ENCODE measurements around the gene BCOR.

BCOR gene

DNA sequence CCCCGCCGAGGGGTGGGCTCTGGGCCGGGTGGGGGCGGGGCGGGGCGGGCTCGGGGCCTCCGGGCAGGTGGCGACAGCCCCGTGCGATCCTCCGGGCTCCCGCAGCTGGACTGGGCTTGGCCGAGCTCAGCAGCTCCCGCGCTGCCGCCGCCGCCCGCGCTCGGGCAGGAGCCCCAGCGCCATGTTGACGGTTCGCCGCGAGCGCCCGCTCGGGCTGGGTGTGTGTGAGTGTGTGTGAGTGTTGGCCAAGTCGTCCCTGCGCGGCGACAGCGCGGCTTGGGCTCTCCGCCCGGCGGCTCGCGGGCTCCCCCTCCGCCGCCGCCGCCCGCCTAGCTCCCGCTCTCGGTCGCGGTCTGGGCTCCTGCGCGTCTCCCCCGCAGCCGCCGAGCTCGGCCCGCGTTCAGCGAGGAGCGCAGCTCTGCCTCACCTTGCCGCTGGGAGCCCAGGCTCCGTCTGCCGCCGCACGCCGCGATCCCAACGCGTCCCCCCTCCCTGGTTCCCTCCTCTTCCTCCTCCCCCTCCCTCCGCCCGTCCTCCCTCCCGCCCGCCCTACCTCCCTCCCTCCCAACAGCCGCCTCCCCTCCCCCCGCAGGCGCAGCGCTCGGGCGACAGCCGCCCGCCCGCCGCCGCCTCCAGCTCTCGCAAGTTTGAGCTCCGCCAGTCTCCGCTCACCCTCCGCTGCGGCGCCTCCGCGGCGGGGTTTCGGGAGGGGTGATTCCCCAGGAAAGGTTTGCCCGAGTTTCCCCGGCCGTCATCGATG is at the start of gene BCOR:
Gene BCOR, minus strand, starts transcription at position 455 of the 760 bp plus-strand sequence. CDS start 20,029 bp downstream, outside the sequence.
- DNase-seq (ENCODE audit: low read depth), result no peak

DNA sequence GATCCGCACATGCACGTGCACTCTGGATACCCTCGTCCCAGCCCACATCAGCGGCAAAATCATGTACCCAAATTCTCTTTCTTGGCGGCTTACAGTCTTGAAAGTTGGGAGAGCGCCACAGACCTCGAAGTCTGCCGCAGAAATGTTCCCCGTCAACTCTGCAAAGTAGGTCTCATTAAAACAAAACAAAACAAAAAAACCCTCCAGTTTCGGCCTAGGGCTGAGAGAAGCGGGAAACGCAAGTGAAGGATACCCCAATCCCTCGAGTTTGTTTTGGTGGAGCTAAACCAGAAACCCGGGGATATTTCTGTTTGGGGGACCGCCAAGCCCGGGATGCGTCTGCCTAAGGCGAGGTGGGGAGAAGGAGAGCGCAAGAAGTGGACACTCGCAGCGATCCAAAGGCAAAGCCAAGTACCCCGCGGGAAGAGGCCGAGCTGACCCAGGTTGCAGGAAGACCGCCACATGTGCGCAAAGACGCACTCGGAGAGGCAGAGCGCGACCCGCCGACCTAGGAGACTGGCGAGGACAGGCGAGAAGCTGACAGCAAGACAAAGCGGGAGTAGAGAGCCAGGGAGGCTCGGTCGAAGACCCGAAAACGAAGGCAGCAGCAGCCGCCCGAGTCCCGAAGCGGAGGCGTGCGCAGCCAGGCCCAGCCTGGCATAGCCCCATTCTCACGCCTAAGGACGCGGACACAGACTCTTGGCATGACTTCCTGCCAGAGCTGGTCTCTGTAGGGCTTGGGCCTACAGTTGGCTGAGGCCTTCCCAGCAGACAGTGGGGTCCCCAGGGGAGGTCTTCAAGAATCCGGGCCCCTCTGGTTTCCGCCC is 49.6 kb upstream of the BCOR start:
- DNase-seq (ENCODE audit: low read depth), result no peak

DNA sequence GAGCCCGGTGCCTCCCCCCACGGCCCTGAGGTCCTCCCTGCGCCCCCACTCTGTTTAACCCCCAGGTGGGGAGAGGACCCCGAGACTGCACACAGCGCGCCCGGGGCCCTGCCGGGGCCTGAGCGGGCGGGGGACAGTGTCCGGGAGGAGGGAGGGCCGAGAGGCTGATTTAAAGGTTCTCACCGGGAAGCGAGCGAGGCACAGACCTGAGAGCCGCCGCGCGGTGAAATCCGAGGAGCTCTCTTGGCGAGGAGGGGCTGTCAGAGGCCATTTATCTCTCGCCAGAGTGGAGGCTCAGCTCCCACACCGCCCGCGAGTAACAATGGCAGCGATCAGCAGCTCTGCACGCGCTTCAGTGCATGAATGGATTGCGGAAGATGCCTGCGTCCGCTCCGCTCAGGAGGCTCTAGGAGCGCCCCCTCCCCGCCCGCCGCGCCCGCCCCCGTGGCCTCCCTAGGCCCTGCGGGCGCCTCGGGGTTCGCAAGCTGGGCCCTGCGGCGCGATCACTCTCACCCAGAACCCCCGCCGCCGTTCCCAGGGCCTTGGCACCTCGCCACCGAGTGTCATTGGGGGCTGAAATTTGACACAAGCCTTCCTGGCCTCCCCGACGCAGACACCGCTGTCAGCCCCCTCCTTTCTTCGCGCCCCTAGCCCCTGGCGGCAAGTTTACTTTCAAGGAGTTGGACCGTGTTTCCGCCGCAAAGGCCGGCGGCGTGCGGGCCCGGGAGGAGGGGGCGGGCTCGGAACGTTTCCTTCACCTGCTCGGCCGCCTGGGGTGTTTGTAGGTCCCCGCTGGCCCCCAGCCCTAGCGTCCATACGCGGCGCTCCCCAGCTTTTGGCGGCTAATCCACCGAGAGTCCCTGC is 48.7 kb upstream of the BCOR start:
- DNase-seq (ENCODE audit: low read depth), result no peak

DNA sequence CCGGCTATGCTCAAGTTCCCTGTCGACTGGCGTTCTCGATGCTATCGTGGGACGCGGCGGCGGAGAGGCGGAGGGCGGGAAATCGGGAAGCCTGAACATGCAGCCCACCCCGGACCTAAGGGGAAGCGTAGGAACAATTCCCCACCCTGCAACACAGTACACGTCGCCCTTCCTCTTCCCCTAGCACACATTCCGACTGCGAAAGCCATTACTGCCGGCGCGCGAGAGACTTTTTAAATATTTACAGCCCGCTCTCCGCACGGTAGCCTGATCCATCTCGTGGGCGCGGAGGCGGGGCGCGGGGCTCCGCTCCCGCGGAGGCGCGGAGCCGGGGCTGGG is 48.1 kb upstream of the BCOR start:
- DNase-seq (ENCODE audit: low read depth), result no peak

DNA sequence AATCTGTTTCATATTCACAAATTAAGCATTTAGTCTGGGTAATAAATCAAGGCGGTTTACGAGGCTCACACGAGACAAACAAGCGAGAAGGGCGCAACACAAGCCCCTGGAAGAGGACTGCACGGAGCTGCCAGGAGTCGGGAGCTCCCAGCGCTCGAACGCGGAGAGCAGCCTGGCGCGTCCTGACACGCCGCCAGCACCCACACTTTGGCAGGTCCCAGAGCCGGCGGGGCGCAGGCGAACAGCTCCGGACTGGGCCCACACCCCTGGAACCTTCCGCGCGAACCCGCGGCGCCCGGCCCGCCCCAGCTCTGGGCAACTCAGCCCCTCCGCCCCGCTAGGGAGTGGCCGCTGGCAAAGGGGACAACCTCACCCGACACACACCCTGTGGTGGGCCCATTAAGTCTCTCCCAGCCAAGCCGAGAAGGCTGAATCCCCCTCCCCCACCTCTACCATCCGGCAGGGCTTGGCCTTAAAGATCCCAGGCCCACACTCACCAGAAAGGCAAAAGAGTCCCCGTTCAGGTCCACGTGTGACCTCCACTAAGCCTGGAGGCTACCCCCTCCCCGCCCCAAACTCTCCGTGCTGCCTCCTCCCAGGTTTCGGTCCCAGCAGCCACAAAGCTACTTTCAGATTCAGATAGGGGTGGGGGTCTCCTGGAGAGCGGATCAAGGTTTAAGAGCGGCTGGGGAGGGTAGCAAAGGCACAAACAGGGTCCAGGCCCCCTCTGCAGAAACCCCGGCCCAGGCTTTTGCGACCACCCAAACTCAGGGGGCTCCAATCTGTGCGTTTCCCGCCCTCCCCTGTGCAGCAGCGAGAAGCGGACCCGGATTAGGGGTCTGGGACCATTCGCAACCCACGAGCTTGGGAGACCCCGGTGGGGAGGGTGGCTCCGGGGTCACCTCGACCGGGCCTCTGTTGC is 47.5 kb upstream of the BCOR start:
- DNase-seq (ENCODE audit: low read depth), result no peak

DNA sequence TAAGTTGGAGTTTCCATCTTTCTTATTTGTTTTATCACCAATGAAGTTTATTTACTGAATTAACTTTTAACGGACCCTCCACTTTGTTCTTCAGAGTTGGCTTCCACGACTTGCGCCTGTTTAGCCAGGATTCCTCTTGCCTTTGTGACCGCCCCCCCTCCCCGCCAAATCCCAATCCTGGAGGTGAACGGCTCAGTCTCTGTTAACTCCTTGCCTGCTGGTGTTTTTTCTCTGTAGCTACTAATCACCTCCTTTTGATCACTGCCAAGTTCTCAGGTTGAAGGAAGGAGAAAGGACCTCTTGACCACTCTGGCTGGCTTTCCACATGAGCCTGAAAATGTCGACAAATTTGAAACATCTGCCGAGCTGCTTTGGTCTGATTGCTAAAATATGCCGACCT is 46.8 kb upstream of the BCOR start:
- no peak for DNase-seq (ENCODE audit: low read depth)

DNA sequence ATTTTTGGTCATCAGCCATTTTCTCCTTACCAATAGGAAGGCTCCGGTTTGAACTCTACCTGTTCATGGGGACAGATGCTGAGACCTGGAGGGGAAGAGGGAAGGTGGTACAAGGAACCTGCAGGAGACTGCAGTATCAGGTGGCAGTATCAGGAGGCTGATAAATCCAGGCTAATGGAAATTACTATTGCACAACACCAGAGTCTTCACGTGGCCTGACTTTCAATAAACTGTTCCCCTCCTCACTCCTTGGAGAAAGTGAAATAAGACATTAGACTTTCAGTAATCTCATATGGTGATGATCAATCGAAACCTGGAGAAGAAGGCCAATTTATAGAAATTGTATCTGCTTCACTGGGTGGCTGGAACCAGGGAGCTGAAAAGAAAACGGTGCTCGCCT is 46.2 kb upstream of the BCOR start:
- no peak for DNase-seq (ENCODE audit: low read depth)

DNA sequence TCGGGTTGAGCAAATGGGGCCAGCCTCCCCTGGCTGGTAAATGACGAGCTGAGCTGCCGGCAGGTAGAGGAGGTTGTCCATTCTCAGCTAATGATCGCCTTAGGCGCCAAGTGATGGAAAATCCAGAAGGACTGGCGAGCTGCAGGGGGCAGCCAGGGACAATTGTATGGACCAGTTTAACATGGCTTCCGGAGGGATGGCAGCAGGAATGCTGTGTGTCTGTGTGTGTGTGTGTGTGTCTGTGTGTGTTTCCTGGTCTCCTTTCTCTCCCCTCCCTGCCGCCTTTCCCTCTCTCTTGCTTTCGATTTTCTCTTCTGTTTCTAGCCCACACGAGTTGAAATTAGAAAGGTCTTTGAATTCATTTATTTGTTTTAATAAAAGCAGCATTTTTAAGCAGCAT is 45.2 kb upstream of the BCOR start:
- DNase-seq (ENCODE audit: low read depth), result no peak

DNA sequence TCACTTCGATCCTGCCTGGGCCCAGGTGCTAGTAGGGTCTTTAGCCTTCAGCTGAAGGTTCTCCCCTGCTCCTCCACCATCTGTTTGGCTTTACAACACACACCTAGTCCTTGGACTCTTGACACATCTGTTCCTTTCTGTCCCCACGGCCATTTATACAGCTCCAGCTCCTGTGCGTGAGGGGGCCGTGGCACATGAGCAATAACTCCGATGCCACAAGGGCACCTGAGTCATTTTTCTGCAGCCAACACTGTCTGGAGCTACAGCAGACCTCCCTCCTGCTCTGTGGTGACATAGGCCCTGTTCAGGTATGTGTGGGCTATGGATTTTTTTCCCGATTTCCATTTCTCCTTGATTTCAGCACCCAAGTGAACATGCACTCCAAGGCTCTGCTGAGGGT is 44.7 kb upstream of the BCOR start:
- no peak for DNase-seq (ENCODE audit: low read depth)

DNA sequence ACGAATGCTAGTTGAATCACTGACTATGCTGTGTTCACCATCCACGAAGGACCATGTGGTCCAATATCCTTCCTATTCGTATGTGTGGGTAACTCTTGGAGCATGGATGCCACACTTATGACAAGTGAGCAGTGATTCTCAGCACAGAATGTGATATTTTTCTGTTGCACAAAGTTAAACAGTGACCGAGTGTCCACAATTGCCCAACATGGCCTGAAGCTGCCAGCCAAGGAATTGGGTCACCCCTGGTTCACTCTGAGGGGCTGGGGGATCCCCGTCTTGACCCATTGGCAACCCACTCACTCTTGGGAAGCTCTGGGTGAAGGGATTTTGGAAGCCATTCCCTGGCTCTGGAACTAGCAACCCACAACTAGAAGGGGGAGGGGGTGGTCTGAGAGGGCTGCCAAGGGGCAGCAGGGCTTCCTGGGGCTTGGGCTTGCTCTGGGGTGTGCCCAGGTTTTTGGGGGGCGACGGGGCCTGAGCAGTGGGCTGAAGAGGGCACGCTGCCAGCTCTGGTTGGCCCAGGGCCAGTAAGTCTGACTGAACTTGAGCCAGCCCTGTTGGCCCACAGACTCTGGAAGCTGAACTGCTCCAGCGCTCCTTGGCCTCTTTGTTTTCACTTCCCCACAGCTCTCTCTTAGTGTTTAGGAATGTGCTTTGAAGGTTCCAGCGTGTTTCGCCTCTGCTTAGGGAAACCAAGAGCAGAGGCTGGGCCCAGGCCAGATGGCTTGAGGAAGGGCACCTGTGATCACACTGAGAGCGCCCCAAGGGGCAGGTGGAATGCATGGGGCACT is 43.1 kb upstream of the BCOR start:
- no peak for DNase-seq (ENCODE audit: low read depth)

DNA sequence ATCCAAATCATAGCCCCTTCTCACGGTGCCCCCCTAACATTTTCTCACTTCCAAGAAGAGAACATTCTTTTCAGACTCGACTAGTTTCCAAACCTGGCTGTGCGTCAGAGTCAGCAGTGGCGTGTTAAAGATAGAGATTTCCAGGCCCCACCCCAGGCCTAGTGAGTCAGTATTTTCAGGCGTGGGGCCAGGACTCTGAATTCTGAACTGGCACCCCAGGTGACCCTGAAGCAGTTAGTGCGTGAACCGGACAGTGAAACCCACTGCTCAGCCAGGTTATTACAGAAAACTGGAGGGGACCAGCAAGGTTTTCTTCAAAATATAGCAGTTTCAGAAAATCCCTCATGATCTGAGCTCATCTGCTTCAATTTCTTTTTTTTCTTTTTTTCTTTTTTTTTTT is 35.0 kb upstream of the BCOR start:
- peak; percentile 70 for DNase-seq (ENCODE audit: low read depth)

DNA sequence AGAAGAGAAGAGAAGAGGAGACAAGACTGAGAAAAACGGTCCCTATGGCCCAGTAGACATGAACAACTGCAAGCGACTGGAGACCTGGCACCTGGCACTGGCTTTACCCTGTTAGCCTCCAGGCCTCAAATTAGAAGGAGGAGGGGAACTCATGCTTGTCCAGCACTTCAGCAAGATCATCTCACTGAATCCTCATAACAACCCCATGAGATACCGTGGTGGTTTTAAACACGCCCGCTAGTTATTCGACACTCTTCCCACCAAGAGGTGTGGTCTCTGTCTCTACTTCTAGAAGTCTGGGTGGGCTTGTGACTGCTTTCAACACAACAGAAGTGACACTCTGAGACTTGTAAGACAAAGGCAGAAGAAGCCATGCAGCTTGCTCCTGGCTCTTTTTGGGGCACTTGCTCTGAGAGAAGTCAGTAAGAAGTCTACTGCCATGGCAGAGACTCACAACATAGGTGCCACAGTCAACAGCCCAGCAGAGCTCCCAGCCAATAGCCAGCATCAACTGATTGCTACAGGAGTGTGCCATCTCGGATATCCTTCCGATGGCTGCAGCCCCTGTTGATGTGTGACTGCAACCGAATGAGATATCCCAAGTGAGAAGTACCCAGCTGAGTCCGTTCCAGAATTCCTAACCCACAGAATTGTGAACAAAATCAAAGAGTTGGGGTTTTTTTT is 34.0 kb upstream of the BCOR start:
- DNase-seq (ENCODE audit: low read depth), result no peak

DNA sequence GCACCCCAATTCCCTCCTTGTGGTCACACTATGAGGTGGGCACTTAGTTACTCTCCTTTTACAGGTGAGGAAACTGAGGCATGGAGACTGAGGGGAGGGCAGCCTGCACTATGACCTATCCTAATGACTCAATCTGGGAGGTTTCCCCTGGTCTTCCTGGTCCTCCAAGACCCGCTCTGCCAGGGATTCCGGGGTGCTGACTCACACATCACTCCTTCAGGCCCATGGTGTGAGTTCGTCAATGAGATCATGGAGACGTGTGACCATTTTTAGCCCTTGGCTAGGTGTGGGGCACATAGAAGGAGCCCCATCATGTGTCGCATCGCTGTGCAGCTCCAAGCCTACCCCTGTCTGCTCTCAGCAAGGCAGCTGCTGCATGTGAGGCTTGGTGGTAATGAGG is 32.4 kb upstream of the BCOR start:
- DNase-seq (ENCODE audit: low read depth), result no peak

DNA sequence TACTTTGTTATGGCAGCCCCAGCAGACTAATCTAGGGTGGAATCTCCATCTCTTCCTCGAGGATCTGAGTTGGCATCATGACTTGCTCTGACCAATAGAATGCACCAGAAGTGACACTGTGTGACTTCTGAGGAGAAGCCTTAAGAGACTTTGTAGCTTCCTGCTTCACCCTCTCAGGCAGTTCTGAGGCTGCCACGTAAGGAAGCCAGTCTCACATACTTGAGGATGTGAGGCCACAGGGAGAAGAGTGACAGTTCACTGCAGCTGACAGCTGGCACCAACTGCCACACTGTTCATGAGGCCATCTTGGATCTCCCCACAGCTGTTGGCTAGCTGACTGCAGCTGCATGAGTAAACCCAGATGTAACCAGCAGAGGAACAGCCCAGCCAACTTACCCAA is 29.3 kb upstream of the BCOR start:
- no peak for DNase-seq (ENCODE audit: low read depth)

DNA sequence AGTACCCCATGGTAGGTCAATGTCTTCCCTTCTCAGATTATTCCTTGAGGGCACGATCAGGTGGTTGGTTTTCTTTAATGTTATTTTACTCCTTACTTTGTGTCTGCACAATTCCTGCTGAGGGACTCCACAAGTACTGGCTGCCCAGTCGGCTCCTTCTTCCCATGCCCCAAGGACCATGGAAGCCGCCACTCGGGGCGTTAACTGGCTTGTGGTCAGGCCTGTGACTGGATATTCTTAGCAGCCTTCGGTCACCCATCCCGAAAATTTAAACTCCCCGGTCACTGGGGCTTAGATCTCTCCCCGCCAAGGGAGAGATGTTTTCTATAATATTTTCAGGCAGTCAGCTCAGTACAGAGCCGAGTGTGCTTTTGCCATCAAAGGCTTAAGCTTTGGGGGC is 24.7 kb upstream of the BCOR start:
- DNase-seq (ENCODE audit: low read depth), result no peak

DNA sequence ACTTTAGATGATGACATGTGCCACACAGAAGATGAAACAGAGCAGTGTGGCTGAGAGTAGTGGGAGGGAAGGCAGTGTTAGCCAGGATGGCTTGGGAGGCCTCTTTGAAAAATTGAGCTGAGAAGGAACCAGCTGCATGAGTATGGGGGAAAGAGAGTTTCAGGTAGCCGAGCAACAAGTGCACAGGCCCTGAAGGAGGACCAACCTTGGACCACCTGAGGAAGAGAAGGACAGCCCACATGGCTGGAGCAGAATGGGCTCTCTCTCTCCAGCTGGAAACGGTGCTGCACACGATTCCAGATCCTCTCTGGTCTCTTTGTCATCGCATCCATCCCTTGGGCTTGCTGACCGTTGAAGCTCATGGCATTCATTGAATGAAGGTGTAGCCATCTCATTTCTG is 23.9 kb upstream of the BCOR start:
- no peak for DNase-seq (ENCODE audit: low read depth)

DNA sequence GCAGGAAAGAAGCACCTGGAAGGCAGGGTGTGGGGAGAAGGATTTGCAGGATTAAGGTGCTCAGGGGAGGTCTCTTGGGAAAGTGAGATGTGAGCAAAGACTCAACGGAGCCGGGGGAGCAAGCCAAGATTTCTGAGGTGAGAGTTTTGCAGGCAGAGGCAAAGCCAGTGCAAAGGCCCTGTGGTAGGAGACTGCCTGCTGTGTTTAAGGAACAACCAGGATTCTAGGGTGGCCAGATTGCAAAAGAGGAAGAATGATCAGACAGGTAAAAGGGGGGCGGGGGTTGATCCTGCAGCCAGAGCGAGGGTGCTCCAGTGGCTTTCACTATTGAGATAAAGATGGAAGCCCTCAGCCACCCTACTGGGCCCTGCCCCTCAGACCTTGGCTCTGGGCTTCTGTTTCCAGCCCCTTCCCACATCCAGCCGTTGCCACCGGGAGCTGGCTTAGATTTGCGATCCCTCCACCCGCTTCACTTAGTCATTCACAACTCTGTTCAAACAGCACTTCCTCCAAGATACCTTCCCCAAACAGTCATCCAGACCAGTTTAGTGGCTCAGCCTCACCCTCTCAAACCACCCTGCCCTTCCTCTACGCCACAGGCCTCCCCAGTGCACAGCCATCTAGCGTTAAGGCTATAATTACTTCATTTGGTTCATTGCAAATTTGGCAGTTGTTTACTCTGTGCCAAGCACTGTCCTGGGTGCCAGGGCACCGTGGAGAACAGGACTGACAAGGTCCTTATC is 23.3 kb upstream of the BCOR start:
- no peak for DNase-seq (ENCODE audit: low read depth)

DNA sequence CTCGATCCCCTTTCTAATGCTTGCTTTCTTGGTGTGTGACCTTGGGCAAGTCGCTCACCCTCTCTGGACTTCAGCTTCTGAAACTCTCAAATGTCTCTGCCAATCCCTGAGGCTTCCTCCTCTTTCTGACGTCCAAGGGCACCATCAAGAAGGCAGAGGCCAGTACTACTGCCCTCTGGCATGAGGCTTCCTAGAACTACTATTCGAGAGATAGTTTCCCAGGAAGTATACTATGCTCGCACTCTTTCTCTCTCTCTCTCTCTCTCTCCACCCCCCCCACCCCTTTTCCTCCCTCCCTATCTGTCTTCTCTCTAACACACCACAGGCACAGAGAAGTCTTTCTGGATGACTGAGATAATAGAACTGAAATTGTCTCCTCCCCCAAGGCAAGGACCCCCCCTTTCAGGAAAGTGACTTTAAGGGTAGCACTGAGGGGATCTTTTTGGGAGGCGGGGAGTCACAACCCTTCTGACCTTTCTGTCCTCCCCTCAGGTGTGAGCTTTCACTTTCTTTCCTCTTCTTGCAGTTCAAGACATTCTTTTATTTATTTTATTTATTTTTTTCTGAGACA is 20.0 kb upstream of the BCOR start:
- no peak for DNase-seq (ENCODE audit: low read depth)

DNA sequence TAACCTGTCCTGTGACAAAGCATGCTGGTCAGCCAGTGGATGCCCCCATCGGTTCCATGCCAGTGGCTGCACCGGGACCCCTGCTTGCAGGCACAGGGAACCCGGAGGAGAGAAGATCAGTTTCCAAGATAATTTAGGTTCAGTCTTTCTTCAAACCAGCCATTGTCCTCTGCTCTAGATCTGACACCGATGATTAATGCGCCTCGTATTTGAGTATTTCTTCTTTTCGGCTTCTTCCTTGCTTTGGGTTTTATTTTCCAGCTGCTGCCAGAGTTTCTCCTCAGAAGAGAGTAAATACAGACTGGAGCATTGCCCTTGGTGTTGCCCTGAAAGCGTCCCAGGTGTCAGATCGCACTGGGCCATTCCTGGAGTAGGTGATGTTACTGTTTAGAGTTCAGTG is 19.2 kb upstream of the BCOR start:
- DNase-seq (ENCODE audit: low read depth), result no peak

All from GM04504 (cell line).